ENCODE data around the gene DIAPH1.

DNA sequence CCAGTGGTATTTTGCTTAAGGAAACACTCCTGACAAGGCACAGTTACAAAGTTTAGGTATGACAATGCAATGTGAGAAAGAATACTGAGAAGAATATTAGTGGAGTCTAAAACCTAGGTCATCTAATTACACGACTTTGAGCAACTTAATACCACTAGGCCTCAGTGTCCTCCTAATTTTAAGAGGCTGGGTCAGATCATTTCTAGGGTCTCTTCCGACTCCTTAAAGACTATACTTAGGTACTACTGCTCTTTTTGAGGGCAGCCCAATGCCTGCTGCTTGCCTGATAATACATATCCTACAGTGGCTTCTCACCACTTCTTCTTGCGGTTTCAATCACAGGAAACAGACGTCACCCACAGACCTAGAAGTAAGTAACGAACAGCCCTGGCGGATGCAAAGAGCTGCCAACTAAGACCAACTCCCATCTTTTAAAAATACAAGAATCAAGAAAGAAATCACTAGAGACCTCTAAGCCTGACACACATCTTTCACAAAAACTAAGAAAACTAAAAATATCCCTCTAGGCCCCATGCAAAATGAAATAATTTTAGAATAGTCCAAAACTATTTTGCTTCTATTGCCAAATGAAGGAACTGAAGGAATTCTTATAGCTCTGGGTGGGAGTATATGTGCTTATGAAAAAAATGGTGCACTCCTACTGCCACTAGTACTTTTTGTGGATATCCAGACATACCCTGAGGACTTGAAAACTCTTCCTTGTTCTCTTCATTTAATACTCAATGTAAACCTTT lies 13.1 kb downstream of the DIAPH1 start:
- TF ChIP-seq, protein P1, sequence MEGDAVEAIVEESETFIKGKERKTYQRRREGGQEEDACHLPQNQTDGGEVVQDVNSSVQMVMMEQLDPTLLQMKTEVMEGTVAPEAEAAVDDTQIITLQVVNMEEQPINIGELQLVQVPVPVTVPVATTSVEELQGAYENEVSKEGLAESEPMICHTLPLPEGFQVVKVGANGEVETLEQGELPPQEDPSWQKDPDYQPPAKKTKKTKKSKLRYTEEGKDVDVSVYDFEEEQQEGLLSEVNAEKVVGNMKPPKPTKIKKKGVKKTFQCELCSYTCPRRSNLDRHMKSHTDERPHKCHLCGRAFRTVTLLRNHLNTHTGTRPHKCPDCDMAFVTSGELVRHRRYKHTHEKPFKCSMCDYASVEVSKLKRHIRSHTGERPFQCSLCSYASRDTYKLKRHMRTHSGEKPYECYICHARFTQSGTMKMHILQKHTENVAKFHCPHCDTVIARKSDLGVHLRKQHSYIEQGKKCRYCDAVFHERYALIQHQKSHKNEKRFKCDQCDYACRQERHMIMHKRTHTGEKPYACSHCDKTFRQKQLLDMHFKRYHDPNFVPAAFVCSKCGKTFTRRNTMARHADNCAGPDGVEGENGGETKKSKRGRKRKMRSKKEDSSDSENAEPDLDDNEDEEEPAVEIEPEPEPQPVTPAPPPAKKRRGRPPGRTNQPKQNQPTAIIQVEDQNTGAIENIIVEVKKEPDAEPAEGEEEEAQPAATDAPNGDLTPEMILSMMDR (IDR thresholded peaks at IDR 0.05) = no peak
- no peak for TF ChIP-seq POLR2A (IDR thresholded peaks at IDR 0.05)
